ENCODE measurements around the gene FOXI2. TPM values are rescaled to one million over a fixed set of nuclear protein-coding genes. Genes with fewer than 3 reads are reported as not detected.

Gene FOXI2
- total RNA-seq (2014; rRNA removed; shearing (Covaris generic)) (not detected in 2 replicates), total RNA-seq (2022) (not detected in 2 replicates), Bru-seq, nascent RNA (not detected), BruChase-seq, experiment 1, labeled RNA remaining after a 6-hour chase (not detected), BruChase-seq, experiment 2, labeled RNA remaining after a 2-hour chase (not detected)
- long read RNA-seq: 0 reads

DNA sequence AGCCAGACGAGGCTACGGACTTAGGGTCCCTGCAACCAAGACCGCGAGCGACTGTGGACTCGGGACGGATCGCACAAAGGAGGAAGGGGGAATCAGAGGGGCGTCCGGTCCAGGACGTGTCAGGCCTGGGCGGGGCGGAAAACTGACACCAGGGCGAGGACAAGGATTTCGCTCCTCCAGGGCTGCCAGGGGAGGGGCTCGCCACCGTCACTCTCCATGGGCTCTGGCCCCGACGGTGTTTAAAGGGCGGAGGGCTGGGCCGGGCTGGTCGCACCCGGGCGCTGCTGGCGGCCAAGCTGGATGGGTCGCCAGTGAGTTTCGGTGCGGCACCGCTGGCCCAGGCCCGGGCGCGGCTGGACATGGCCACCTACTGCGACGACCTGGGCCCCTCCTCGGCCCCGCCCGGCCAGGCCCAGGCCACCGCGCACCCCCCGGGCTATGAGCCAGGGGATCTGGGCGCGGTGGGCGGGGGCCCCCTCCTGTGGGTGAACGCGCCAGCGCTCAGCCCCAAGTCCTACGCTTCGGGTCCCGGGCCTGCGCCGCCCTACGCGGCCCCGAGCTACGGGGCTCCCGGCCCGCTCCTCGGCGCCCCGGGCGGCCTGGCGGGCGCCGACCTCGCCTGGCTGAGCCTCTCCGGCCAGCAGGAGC, at the start of gene FOXI2:
Gene FOXI2, plus strand, starts transcription at position 271 of the 648 bp plus-strand sequence. Its CDS starts 89 bp downstream, at position 360.
- no peak for DNase-seq (ENCODE audit: low spot score)
- ChIA-PET CTCF (ENCODE audit: unreplicated experiment) (no interaction called here), POLR2A (no interaction called here)

DNA sequence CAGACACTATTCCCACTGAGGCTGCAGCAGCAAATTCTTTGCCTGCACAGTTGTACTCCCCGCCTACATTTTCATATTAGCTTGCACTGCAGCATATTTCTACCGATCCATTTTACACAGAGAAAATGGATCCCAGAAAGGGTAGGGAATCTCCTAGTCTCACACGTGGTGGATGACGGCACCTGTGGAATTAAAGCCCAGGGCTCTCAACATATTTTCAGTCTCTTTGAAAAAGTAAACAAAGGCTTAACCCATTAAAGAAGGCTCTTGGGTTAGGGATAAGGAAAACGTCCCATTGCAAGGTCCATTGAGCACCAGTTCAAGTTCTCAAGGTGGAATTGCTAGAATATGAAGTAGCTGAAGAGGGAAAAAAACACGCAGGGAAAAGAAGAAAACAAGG, 49.4 kb upstream of the FOXI2 start:
- no TSS peak for BruUV-seq (replicated peaks)
- intact Hi-C loops (cut with micrococcal nuclease; ENCODE audit: unreplicated experiment): no loop called here
- no peak overlapping the region for H3K27ac ChIP-seq (ENCODE audit: low read depth, low read length, poor library complexity, severe bottlenecking)
- no peaks in the 10 kb centered on the region for H4K20me1 ChIP-seq (ENCODE audit: insufficient read depth, low read length)
- no peaks in the 10 kb centered on the region for H3K79me2 ChIP-seq (ENCODE audit: insufficient read depth, low read depth, low read length)
- H3K9me2 ChIP-seq (ENCODE audit: insufficient read depth, low read length): no peaks in the 10 kb centered on the region
- no peak overlapping the region for H2AFZ ChIP-seq (ENCODE audit: low read length)
- H3K4me3 ChIP-seq (ENCODE audit: low read depth, low read length, poor library complexity, severe bottlenecking): no peak overlapping the region
- no peaks in the 10 kb centered on the region for H3K36me3 ChIP-seq (ENCODE audit: insufficient read depth, low read length)
- H3K4me2 ChIP-seq (ENCODE audit: low read length): no peak overlapping the region
- DNase-seq (ENCODE audit: low spot score): no peak
- ChIA-PET POLR2A (interaction anchor here (0.6 kb wide), 1 partner anchor 12 kb away, joined by 3 read pairs; no protein-coding TSS in a partner anchor), CTCF (ENCODE audit: unreplicated experiment) (no interaction called here)
- TF ChIP-seq, protein P1, sequence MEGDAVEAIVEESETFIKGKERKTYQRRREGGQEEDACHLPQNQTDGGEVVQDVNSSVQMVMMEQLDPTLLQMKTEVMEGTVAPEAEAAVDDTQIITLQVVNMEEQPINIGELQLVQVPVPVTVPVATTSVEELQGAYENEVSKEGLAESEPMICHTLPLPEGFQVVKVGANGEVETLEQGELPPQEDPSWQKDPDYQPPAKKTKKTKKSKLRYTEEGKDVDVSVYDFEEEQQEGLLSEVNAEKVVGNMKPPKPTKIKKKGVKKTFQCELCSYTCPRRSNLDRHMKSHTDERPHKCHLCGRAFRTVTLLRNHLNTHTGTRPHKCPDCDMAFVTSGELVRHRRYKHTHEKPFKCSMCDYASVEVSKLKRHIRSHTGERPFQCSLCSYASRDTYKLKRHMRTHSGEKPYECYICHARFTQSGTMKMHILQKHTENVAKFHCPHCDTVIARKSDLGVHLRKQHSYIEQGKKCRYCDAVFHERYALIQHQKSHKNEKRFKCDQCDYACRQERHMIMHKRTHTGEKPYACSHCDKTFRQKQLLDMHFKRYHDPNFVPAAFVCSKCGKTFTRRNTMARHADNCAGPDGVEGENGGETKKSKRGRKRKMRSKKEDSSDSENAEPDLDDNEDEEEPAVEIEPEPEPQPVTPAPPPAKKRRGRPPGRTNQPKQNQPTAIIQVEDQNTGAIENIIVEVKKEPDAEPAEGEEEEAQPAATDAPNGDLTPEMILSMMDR (conservative IDR thresholded peaks at IDR 0.05; ENCODE audit: low read length): no peak
- no peak for TF ChIP-seq EZH2phosphoT487 (IDR thresholded peaks at IDR 0.05; ENCODE audit: borderline replicate concordance, low read depth, low read length)
- no peaks in the 10 kb centered on the region for H3K4me1 ChIP-seq (ENCODE audit: insufficient read depth, low read length, poor library complexity, severe bottlenecking)
- no peaks in the 10 kb centered on the region for H3K9me3 ChIP-seq (ENCODE audit: low read length)

More for the DNA sequence above, at the start of gene FOXI2:
- H3K4me1 ChIP-seq (ENCODE audit: insufficient read depth, low read length, poor library complexity, severe bottlenecking): no peaks in the 10 kb centered on the region
- no peaks in the 10 kb centered on the region for H3K36me3 ChIP-seq (ENCODE audit: insufficient read depth, low read length)
- no peak within 1 kb of the TSS for H3K4me3 ChIP-seq (ENCODE audit: low read depth, low read length, poor library complexity, severe bottlenecking)
- intact Hi-C loops (cut with micrococcal nuclease; ENCODE audit: unreplicated experiment): no loop called here
- H3K4me2 ChIP-seq (ENCODE audit: low read length): no peak within 1 kb of the TSS
- H2AFZ ChIP-seq (ENCODE audit: low read length): no peak within 1 kb of the TSS
- H3K9me2 ChIP-seq (ENCODE audit: insufficient read depth, low read length): no peaks in the 10 kb centered on the region
- H3K9me3 ChIP-seq (ENCODE audit: low read length): no peaks in the 10 kb centered on the region
- no peak within 1 kb of the TSS for H3K27ac ChIP-seq (ENCODE audit: low read depth, low read length, poor library complexity, severe bottlenecking)
- no peaks in the 10 kb centered on the region for H4K20me1 ChIP-seq (ENCODE audit: insufficient read depth, low read length)
- BruUV-seq (replicated peaks): no TSS peak
- no peaks in the 10 kb centered on the region for H3K79me2 ChIP-seq (ENCODE audit: insufficient read depth, low read depth, low read length)
- TF ChIP-seq, protein P1 (conservative IDR thresholded peaks at IDR 0.05; ENCODE audit: low read length): no peak
- TF ChIP-seq EZH2phosphoT487 (IDR thresholded peaks at IDR 0.05; ENCODE audit: borderline replicate concordance, low read depth, low read length): no peak
